Neural progenitor cell (in vitro differentiated cells): ENCODE results near the gene PRDM16. TPM values are rescaled to one million over a fixed set of nuclear protein-coding genes. Genes with fewer than 3 reads are reported as not detected.

Source experiments
- DNase-seq: peaks from one replicate; pipeline ENCODE4 v3.0.0-alpha.2; 2016; ENCODE audit warnings: low spot score
- H2AFZ ChIP-seq: fragments of 200-600 bp; sonication (generic); replicated peaks from 2 replicates; pipeline ENCODE4 v1.6.1; 2016; ENCODE audit warnings: antibody characterized with exemption
- H3F3A ChIP-seq: fragments of 200-600 bp; sonication (generic); 2 replicates; pipeline ENCODE4 v1.6.1; 2016; ENCODE audit warnings: antibody characterized with exemption, low read depth
- H3K27ac ChIP-seq: fragments of 200-600 bp; sonication (generic); 2 replicates; pipeline ENCODE4 v1.5.1; 2016; ENCODE audit warnings: mild to moderate bottlenecking
- H3K27me3 ChIP-seq: fragments of 200-600 bp; sonication (generic); 2 replicates; pipeline ENCODE4 v1.6.1; 2016; ENCODE audit warnings: mild to moderate bottlenecking, moderate library complexity
- H3K36me3 ChIP-seq: fragments of 200-600 bp; sonication (generic); 2 replicates; pipeline ENCODE4 v1.5.1; 2016
- H3K4me1 ChIP-seq: fragments of 200-600 bp; sonication (generic); 2 replicates; pipeline ENCODE4 v1.6.1; 2016; ENCODE audit warnings: mixed run types
- H3K4me2 ChIP-seq: fragments of 200-600 bp; sonication (generic); 2 replicates; pipeline ENCODE4 v1.6.1; 2016
- H3K4me3 ChIP-seq: fragments of 200-600 bp; sonication (generic); 2 replicates; pipeline ENCODE4 v1.5.1; 2016
- H3K79me2 ChIP-seq: fragments of 200-600 bp; sonication (generic); 2 replicates; pipeline ENCODE4 v1.6.1; 2016; ENCODE audit warnings: low read depth
- H3K9ac ChIP-seq: fragments of 200-600 bp; sonication (generic); 2 replicates; pipeline ENCODE4 v1.6.1; 2016
- H3K9me3 ChIP-seq: fragments of 200-600 bp; sonication (generic); 2 replicates; pipeline ENCODE4 v1.5.1; 2016; ENCODE audit warnings: low read depth
- H4K20me1 ChIP-seq: fragments of 200-600 bp; sonication (generic); 2 replicates; pipeline ENCODE4 v1.6.1; 2016; ENCODE audit warnings: low read depth
- H3K27ac Mint-ChIP-seq: 3 replicates; pipeline ENCODE4 v1.8.0; 2021; ENCODE audit warnings: mixed read lengths
- H3K27me3 Mint-ChIP-seq: 2 replicates; pipeline ENCODE4 v1.8.0; 2022; ENCODE audit warnings: low read depth, mild to moderate bottlenecking, inconsistent platforms, moderate library complexity, mixed read lengths; ENCODE audit not compliant: insufficient read depth
- H3K36me3 Mint-ChIP-seq: 3 replicates; pipeline ENCODE4 v1.8.0; 2021; ENCODE audit warnings: mixed read lengths
- H3K4me1 Mint-ChIP-seq: 3 replicates; pipeline ENCODE4 v1.8.0; 2021; ENCODE audit warnings: mixed read lengths
- H3K4me3 Mint-ChIP-seq: 3 replicates; pipeline ENCODE4 v1.8.0; 2021; ENCODE audit warnings: mild to moderate bottlenecking, moderate library complexity, mixed read lengths
- H3K9me3 Mint-ChIP-seq: 3 replicates; pipeline ENCODE4 v1.8.0; 2020; ENCODE audit warnings: mixed read lengths
- CTCF ChIP-seq: fragments of 200-600 bp; sonication (generic); IDR thresholded peaks from 2 replicates; pipeline ENCODE4 v1.5.1; 2017; ENCODE audit warnings: antibody characterized with exemption, mild to moderate bottlenecking
- EZH2 ChIP-seq: fragments of 200-600 bp; sonication (generic); IDR thresholded peaks from 2 replicates; pipeline ENCODE4 v1.6.1; 2017; ENCODE audit warnings: antibody characterized with exemption, mild to moderate bottlenecking, moderate library complexity
- EZH2phosphoT487 ChIP-seq: fragments of 200-600 bp; sonication (generic); IDR thresholded peaks from 2 replicates; pipeline ENCODE4 v1.6.1; 2017; ENCODE audit warnings: antibody characterized with exemption
- total RNA-seq: library from RNA; depleted of rRNA; stranded (reverse); fragments of >200 nt; gene quantifications from 2 replicates; pipeline ENCODE4 v1.2.3, GENCODE V29; 2015; ENCODE audit warnings: low replicate concordance

Gene PRDM16
- total RNA-seq, 1 donor from 2014 or later = 1.9 TPM

- Histone ChIP-seq H3K9ac (no peak overlapping the region), H3K4me1 (peaks cover 6% of the 10 kb centered on the region), H3K27ac (no peak overlapping the region), H3K9me3 (peaks cover 6% of the 10 kb centered on the region), H3K36me3 (no peaks in the 10 kb centered on the region), H3K79me2 (no peaks in the 10 kb centered on the region), H3K4me2 (no peak overlapping the region), H4K20me1 (no peaks in the 10 kb centered on the region), H3K27me3 (no peaks in the 10 kb centered on the region), H2AFZ (no peak overlapping the region), H3F3A (no peaks in the 10 kb centered on the region), H3K4me3 (no peak overlapping the region)
- Mint-ChIP-seq H3K4me3 (no peak overlapping the region), H3K27me3 (peaks cover 8% of the 10 kb centered on the region), H3K4me1 (peaks cover 12% of the 10 kb centered on the region), H3K9me3 (peaks cover 34% of the 10 kb centered on the region), H3K36me3 (peaks cover 12% of the 10 kb centered on the region), H3K27ac (no peak overlapping the region)
- no peak for DNase-seq
- no peak for TF ChIP-seq EZH2
- TF ChIP-seq EZH2phosphoT487 = no peak
- no peak for TF ChIP-seq CTCF
Measured at GRCh38 chr1:3344395-3344794, 275.4 kb downstream of the PRDM16 start.

DNA sequence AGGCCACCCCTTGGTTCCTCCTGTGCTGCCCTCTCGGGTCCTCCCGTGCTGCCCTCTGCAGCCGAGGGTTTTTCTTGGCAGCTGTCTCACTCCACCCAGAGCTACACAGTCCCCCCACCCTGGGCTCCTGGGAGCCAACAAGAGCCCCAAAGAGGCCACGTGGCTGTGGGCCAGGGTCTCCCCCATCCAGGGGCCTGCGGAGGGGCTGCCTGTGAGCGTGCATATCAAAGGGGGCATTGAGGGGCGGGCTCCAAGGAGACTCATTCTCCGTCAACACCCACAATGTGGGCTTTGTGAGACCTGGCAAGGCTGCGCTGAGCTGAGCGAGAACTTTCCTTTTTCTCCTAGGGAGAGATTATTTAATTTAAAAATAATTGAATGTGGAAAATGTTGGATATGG is 276.8 kb downstream of the PRDM16 start:
- Histone ChIP-seq H3K4me1 (peaks cover 8% of the 10 kb centered on the region), H3K4me3 (no peak overlapping the region), H3K27ac (no peak overlapping the region), H3K9ac (no peak overlapping the region), H3K79me2 (no peaks in the 10 kb centered on the region), H4K20me1 (no peaks in the 10 kb centered on the region), H3K27me3 (no peaks in the 10 kb centered on the region), H3K4me2 (no peak overlapping the region), H3K36me3 (no peaks in the 10 kb centered on the region), H3K9me3 (peaks cover 6% of the 10 kb centered on the region), H2AFZ (no peak overlapping the region), H3F3A (peaks cover 6% of the 10 kb centered on the region)
- no peak overlapping the region for H3K27ac Mint-ChIP-seq
- no peak for TF ChIP-seq EZH2
- TF ChIP-seq EZH2phosphoT487 = no peak
- TF ChIP-seq CTCF = no peak
- peaks cover 16% of the 10 kb centered on the region for H3K4me1 Mint-ChIP-seq
- peaks cover 34% of the 10 kb centered on the region for H3K9me3 Mint-ChIP-seq
- H3K27me3 Mint-ChIP-seq = peaks cover 8% of the 10 kb centered on the region
- no peak overlapping the region for H3K4me3 Mint-ChIP-seq
- DNase-seq = no peak
- H3K36me3 Mint-ChIP-seq = peaks cover 12% of the 10 kb centered on the region

DNA sequence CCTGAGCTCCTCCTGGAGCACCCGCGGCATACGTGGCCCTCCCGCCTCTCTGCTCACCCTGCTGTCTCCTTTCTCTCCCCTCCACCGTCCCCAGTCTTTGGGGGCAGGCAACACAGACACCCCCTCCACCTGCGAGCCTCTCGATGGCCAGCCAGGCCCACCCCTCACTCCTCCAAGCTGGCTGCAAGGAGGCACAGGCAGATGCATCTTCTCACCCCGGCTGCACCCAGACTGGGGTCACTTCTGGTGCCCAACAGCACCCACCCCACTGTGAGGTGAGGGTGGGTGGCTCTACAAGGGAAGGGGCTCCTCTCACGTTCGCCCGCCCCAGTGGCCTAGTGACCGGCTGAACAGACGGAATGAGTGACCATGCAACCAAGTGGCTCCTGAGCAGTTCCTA is 277.5 kb downstream of the PRDM16 start:
- no peak overlapping the region for H3K4me3 ChIP-seq

More for the DNA sequence above, 277.5 kb downstream of the PRDM16 start:
- H3F3A ChIP-seq = peaks cover 10% of the 10 kb centered on the region
- no peaks in the 10 kb centered on the region for H4K20me1 ChIP-seq
- no peaks in the 10 kb centered on the region for H3K27me3 ChIP-seq
- peaks cover 10% of the 10 kb centered on the region for H3K4me1 ChIP-seq
- Mint-ChIP-seq H3K9me3 (peaks cover 31% of the 10 kb centered on the region), H3K4me1 (peaks cover 20% of the 10 kb centered on the region), H3K36me3 (peaks cover 9% of the 10 kb centered on the region), H3K4me3 (no peak overlapping the region), H3K27ac (peak overlapping the region; percentile 33), H3K27me3 (peaks cover 5% of the 10 kb centered on the region)
- H3K4me2 ChIP-seq = no peak overlapping the region
- DNase-seq = no peak
- no peak overlapping the region for H2AFZ ChIP-seq
- H3K27ac ChIP-seq = no peak overlapping the region
- H3K9ac ChIP-seq = no peak overlapping the region
- H3K9me3 ChIP-seq = peaks cover 6% of the 10 kb centered on the region
- no peaks in the 10 kb centered on the region for H3K79me2 ChIP-seq
- no peak for TF ChIP-seq CTCF
- TF ChIP-seq EZH2 = no peak
- TF ChIP-seq EZH2phosphoT487 = no peak
- H3K36me3 ChIP-seq = no peaks in the 10 kb centered on the region
